Mononuclear cell (primary cell): Measurements from ENCODE around the gene NTM. TPM values are rescaled to one million over a fixed set of nuclear protein-coding genes. Genes with fewer than 3 reads are reported as not detected.

Source experiments
- H3K27me3 ChIP-seq: 2 replicates; pipeline ENCODE4 v1.6.0; 2011; ENCODE audit warnings: low read length, control low read depth; ENCODE audit not compliant: insufficient read depth
- H3K4me1 ChIP-seq: 2 replicates; pipeline ENCODE4 v1.5.1; 2011; ENCODE audit warnings: mild to moderate bottlenecking, low read length, control low read depth; ENCODE audit not compliant: insufficient read depth
- H3K4me3 ChIP-seq: 2 replicates; pipeline ENCODE4 v1.5.1; 2011; ENCODE audit warnings: mild to moderate bottlenecking, low read length, moderate library complexity
- H3K9me3 ChIP-seq: 2 replicates; pipeline ENCODE4 v1.5.1; 2011; ENCODE audit warnings: low read depth, mild to moderate bottlenecking, control low read depth, low read length
- total RNA-seq: library from RNA; depleted of rRNA; stranded (reverse); fragments of >200 nt; gene quantifications from one replicate; pipeline ENCODE4 v1.2.3, GENCODE V29; 2012

Gene NTM
- total RNA-seq, 1 donor: not detected

DNA sequence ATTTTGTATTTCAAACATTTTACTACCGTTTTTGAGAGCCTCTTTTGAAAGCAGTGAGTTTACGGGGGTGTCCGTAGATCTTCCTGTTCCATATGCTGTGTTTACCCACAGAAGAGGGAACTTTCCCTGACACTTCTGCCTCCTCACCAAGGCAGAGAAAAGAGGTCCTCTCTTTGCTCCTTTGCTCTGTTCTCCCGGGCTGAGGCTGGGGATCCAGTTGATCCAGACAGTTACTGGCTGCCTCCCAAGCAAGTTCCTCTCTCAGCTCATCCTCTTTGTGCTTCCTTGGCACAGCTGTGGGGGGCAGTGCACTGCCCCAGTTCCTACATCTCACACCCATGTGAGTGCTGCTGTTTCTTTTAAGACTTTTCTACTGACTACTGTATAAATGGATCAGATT is 813.7 kb downstream of the NTM start:
- H3K4me3 ChIP-seq: no peak overlapping the region
- H3K4me1 ChIP-seq: no peaks in the 10 kb centered on the region
- H3K9me3 ChIP-seq: no peaks in the 10 kb centered on the region
- no peaks in the 10 kb centered on the region for H3K27me3 ChIP-seq

DNA sequence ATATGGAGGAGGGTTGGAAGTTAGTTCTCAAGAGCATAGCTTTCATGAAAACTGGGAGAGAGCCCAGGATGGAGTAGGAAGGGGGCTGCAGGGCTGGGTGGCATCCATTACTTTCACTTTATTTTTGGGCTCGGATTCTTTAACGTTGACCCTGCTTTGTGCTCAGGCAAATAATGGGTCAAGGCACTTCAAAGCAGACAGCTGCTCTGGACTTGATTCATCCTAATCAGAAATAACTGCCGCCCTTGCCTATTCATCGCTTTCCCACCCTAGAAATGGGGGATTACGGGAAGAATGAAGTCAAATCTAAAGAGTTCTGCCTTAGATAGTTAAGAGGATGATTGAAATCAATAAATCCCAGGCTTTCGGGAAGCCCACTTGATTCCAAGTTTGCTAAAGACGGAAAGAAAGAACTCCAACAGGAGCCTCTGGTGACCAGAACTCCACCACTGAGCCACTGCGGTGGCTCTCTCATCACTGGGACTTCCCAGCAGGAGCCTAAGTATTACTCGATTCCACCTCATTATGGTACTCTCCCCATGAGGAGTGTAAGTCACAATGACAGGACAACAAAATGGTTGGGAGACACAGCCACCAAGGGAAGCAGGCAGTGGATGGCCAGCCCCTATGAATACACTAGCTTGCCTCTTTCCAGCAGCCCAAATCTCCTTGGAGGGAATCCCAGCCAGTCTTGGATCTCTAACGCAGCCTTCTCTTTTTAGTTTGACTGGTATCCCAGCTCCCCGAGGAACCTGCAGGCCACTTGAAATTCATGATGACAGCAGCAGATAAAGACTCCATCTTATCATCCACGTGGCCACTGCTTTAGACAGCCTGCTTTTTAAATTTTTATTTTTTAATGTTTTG is 815.5 kb downstream of the NTM start:
- Histone ChIP-seq H3K4me3 (no peak overlapping the region), H3K9me3 (no peaks in the 10 kb centered on the region), H3K27me3 (no peaks in the 10 kb centered on the region), H3K4me1 (no peaks in the 10 kb centered on the region)

DNA sequence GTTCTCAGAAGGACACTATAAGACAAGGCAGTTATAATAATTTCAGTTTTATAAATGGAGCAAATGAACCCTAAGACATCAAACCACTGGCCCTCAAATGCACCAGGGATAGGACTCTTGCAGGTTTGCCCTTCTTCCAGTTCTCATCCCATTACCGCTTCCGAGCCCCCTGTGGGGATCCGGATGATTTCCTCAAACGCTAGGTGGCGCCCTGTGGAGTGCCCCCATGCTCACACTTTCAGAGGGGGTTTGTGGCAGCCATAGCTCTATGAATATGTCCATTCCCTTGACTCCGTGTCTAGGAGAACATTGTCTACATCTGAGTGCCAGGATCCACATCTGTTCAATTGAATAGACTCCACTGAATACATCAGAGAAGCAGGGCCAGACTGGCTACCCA is 816.3 kb downstream of the NTM start:
- Histone ChIP-seq H3K4me3 (no peak overlapping the region), H3K9me3 (no peaks in the 10 kb centered on the region), H3K27me3 (no peaks in the 10 kb centered on the region), H3K4me1 (no peaks in the 10 kb centered on the region)

DNA sequence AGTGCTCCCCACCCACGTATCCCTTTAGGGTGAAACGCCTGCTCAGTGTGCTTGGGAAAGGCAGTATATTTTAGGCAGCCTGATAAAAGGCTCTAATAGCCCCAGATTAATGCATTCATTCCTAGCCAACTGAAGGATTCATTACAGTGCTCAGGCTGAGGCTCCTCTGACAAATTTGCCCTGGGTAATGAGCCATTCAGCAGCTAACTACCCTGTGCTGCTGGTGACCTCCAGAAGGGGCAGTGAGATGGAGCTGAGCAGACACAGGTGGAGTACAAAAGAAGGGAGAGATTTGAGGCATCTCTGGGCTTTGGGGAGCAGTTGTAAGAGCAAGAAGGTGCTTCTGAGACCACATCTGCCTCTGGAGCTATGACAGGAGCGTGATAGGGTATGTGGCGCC is 817.0 kb downstream of the NTM start:
- no peak overlapping the region for H3K4me3 ChIP-seq
- H3K9me3 ChIP-seq: no peaks in the 10 kb centered on the region
- H3K27me3 ChIP-seq: no peaks in the 10 kb centered on the region
- H3K4me1 ChIP-seq: no peaks in the 10 kb centered on the region

DNA sequence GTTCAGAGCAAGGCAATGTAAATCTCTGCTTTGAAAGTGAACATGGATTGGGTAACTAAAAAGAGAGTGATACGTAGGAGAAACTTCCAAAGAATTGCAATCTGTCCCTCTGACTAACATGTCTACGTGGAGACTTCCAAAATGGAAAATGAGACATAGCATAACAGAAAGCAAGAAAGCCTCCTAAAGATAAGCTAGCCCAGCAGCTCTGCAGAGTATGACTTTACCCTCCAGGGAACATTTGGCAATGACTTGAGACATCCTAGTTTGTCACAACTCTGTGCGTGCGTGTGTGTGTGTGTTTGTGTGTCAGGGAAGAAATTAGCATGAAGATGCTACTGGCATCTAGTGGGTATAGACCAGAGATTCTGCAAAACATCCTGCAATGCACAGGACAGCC is 817.4 kb downstream of the NTM start:
- H3K4me1 ChIP-seq: no peaks in the 10 kb centered on the region
- H3K27me3 ChIP-seq: no peaks in the 10 kb centered on the region
- no peaks in the 10 kb centered on the region for H3K9me3 ChIP-seq
- H3K4me3 ChIP-seq: no peak overlapping the region

DNA sequence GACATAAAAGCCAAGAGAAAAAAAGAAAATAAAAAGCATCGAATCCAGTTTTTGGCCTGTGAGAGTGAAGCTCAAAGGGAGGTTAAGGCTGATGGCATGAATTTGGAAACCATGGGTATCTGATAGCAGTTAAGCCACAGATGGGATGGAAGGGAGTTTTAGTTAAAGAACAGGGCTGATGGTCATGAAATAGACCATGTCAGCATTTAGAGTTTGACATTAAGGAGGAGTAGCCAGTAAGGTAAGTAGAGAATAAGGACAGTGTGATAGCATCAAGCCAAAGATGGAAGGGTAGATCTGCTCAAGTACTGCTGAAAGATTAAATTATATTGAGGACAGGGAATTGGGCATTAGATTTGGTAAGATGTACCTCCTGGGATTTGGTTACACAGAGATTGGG is 826.5 kb downstream of the NTM start:
- Histone ChIP-seq H3K4me1 (no peaks in the 10 kb centered on the region), H3K9me3 (no peaks in the 10 kb centered on the region), H3K4me3 (no peak overlapping the region), H3K27me3 (no peaks in the 10 kb centered on the region)

DNA sequence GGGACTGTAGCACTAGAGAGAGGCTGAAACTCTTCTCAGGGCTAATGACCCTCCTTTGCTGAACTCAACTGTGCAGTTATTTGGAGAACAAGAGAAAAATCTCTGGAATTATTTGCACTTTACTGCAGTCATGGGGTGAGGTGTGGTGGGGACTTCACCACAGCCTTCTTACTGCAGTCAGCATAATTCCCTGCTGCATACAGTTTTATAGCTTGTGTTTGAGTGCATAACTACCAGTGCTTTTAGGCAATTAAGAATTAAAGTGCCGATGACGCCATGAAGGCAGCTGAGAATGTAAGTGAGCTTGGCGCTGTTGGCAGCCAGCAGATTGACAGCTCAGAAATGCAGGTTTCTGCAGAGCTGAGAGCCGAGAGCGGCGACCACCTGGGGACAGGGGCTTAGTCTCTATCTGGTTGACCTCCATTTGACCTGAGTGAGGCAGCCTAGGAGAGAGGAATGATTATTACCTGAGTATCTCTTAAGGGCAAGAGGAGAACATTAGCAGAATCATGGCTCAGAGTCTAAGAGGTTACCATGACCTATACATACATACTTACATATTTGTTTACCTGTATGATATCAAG is 830.0 kb downstream of the NTM start:
- Histone ChIP-seq H3K4me1 (no peaks in the 10 kb centered on the region), H3K9me3 (no peaks in the 10 kb centered on the region), H3K27me3 (no peaks in the 10 kb centered on the region), H3K4me3 (no peak overlapping the region)

DNA sequence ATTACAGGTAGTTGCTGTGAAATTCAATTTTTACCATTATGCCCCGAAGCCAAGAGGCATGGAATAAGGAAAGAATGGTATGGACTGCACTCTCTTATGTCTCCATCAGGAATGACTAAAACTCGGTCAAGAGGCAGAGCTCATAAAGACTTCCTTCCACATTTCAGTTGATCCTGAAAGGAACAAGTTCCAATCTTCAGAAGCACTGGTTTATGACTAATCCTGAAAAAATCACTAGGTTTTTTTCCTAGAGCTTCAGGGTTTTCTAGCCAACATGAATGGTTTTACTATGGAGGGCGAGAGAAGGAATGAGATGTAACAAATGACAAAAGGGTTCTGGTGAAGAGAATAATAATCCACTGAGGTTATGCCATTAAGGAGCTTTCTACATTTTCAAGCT is 832.2 kb downstream of the NTM start:
- no peak overlapping the region for H3K4me3 ChIP-seq
- no peaks in the 10 kb centered on the region for H3K27me3 ChIP-seq
- no peaks in the 10 kb centered on the region for H3K9me3 ChIP-seq
- no peaks in the 10 kb centered on the region for H3K4me1 ChIP-seq

DNA sequence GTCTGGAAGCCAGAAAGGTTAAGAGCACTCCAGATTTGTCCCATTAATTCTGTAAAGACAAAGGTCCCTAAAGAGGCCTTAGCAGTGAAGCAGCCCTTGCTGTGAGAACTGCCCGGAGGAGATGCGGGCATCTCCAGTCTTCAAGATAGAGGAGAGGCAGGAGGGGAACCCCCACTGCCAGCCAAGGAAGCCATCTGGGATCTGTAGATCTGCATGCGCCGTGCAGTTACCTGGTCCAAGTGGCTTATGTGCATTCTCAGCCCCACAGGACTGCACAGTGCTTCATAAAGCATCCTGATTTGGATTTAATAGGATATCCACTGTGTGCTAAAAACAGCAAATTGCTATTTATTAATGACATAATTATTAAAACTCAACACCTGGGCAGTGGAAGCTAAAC is 834.6 kb downstream of the NTM start:
- Histone ChIP-seq H3K4me1 (no peaks in the 10 kb centered on the region), H3K27me3 (no peaks in the 10 kb centered on the region), H3K9me3 (no peaks in the 10 kb centered on the region), H3K4me3 (no peak overlapping the region)

DNA sequence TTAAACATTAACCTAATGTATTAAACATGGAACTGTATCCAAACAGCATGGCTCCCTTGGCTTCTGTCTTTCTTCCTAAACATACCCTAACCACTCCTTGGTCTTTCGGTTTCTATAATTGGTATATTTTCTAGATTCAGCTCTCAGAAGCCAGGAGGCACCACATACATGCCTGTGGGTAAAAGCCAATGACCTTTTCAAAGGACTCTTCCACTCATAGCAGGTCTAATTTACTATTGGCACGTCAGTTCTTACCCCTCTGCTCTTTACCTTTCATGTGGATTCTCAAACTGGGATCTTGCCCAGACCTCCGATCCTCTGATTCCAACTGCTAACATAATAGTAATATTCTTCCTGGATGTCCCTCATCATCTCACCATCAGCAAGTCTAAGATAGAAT is 835.1 kb downstream of the NTM start:
- Histone ChIP-seq H3K9me3 (no peaks in the 10 kb centered on the region), H3K4me3 (no peak overlapping the region), H3K4me1 (no peaks in the 10 kb centered on the region)

DNA sequence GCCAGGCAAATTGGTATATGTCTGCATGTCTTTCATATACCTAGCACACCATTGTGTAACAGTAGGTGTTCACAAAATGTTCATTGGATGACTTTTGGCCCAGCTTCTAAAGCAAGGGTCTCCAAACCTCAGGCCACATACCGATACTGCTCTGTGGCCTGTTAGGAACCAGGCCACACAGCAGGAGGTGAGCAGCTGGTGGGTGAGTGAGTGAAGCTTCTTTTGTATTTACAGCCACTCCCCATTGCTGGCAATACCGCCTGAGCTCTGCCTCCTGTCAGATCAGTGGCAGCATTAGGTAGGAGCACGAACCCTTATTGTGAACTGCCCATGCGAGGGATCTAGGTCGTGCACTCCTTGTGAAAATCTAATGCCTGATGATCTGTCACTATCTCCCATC is 836.6 kb downstream of the NTM start:
- H3K27me3 ChIP-seq: no peaks in the 10 kb centered on the region
- no peaks in the 10 kb centered on the region for H3K4me1 ChIP-seq
- H3K9me3 ChIP-seq: no peaks in the 10 kb centered on the region
- H3K4me3 ChIP-seq: no peak overlapping the region

More for the DNA sequence above, 835.1 kb downstream of the NTM start:
- no peaks in the 10 kb centered on the region for H3K27me3 ChIP-seq

DNA sequence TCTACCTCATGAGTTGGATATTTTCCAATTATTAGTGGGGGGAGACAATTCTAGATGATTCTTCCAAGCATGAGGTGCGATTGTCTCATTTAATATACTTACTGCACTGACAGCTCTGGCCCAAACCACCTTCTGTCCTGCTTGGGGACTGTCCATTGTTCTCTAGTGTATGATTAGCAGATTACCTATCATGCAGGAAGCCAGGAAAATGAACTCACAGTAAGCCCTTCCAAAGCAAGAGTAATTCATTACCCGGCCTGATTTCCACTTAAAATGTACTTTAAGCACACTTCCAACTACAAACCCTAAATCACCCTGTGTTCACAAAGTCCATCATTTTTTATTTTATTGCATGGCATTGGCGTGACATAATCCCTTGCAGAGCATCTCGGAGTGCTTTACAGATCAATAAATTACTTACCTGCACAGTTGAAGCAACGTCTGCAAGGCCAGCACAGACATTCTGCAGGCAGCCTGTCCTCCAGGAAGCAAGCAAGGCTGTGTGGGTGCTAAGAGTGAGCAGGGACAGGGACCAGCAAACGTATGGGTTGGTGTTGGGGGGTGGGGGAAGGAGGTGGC is 838.2 kb downstream of the NTM start:
- no peaks in the 10 kb centered on the region for H3K4me1 ChIP-seq
- H3K9me3 ChIP-seq: no peaks in the 10 kb centered on the region
- no peak overlapping the region for H3K4me3 ChIP-seq

DNA sequence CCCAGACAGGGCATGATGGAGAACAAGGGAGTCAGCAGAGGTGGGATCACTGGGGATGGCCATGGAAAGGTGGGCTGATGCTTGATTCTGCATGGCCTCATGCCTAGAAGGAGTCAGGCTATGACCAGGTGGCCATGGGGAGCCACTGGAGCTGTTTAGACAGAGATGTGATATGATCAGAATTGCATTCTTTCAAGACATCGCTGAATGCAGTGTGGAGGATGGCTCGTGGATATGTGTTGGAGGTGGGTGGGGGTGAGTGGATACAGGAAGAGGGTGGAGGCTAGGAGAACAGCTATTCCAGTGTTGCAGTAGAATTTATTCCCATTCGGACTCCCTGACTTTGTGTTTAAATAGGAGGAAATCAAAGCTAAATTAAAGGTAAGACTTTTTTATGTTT is 841.1 kb downstream of the NTM start:
- no peaks in the 10 kb centered on the region for H3K9me3 ChIP-seq
- H3K4me1 ChIP-seq: no peaks in the 10 kb centered on the region
- no peaks in the 10 kb centered on the region for H3K27me3 ChIP-seq
- H3K4me3 ChIP-seq: no peak overlapping the region

More for the DNA sequence above, 838.2 kb downstream of the NTM start:
- no peaks in the 10 kb centered on the region for H3K27me3 ChIP-seq

DNA sequence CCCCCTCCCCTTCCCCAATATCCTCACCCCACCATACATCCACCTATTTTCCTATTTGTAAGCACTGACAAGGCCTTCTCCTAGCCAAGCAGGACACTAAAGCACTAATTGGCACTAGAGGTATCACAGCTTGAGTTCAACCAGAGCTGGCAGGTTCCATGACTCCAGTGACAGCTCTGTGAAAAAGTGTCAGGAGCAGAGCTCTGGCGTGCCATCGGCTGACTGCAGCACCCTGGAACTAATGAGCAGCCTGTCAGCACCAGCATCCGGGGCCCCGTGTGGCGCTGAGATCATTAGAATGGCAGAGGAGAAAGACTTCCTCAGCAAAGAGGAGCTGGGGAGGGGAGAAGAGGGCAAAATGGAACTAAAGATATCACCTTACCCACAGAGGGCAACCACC is 847.4 kb downstream of the NTM start:
- Histone ChIP-seq H3K9me3 (no peaks in the 10 kb centered on the region), H3K27me3 (no peaks in the 10 kb centered on the region), H3K4me1 (no peaks in the 10 kb centered on the region), H3K4me3 (no peak overlapping the region)

DNA sequence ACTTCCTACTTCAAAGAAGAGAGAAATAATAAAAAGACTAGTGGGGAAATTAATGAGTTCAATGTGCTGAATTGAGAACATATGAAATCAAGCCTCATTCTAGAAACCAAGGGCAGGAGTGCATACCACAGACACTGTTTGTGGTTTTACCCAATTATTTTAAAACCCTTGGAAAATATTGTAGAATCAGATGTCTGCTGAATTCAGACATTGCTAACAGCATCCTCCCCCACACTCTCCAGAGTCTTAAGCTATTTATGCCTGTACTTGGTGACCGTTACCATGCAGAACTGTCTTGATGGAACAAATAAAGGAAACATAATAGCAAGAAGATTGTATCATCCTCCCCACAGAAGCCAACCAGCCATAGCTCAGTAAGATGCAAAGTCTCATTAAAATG is 850.1 kb downstream of the NTM start:
- no peaks in the 10 kb centered on the region for H3K27me3 ChIP-seq
- H3K4me1 ChIP-seq: no peaks in the 10 kb centered on the region
- H3K9me3 ChIP-seq: no peaks in the 10 kb centered on the region
- H3K4me3 ChIP-seq: no peak overlapping the region

DNA sequence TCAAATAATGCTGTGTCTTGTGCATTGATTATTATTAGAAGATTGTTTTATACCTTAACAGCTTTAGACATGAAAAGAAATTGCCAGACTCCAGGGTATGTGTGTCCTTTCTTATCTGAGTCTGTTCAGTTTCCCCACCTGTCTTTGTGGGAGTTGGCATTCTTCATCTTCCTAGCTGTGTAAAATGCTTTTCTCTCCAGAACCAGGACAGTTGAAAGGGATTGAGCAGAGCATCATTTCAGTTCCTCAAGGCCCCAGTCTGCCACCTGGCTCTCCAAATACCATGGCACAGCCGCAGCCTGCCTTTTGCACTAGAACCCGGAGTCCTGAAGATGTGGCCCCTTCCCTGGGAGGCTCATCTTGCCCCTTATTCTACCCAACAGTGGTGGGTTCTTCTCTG is 851.9 kb downstream of the NTM start:
- H3K9me3 ChIP-seq: no peaks in the 10 kb centered on the region
- no peak overlapping the region for H3K4me3 ChIP-seq
- H3K27me3 ChIP-seq: no peaks in the 10 kb centered on the region
- H3K4me1 ChIP-seq: no peaks in the 10 kb centered on the region
